Measurements from ENCODE around the gene DDX46. TPM values are rescaled to one million over a fixed set of nuclear protein-coding genes. Genes with fewer than 3 reads are reported as not detected.

The DDX46 gene
- total and polyA plus RNA-seq, 7 experiments from 2014 or later: 18.0 to 72.5 (median 55.7) TPM

- H3K9me3 Mint-ChIP-seq: no peaks in the 10 kb centered on the region
- H3K4me3 ChIP-seq (ENCODE audit: low read length): peak overlapping the region; percentile 95
- peaks cover 38 to 59% (median 52%) of the 10 kb centered on the region in 7 donors for H3K4me1 Mint-ChIP-seq
- ATAC-seq (peak; percentile 8), DNase-seq (peak in 7 of 9 donors; percentile 8 to 49 (median 14))
- H3K27ac ChIP-seq (ENCODE audit: low read depth, low read length): peak overlapping the region; percentile 88
- H3K9me3 ChIP-seq (ENCODE audit: control insufficient read depth in 2 of 3, low read length in 3 of 3): no peaks in the 10 kb centered on the region
- no peaks in the 10 kb centered on the region for H3K27me3 ChIP-seq (ENCODE audit: control insufficient read depth in 2 of 2, insufficient read depth in 2 of 2, low read length in 2 of 2)
- peak overlapping the region; percentile 89 to 98 (median 94) for H3K4me3 Mint-ChIP-seq
- H3K36me3 ChIP-seq (ENCODE audit: control insufficient read depth in 2 of 3, insufficient read depth in 3 of 3, low read length in 3 of 3): peaks cover 0 to 9% (median 0%) of the 10 kb centered on the region in 3 experiments
- intact Hi-C loops (cut with micrococcal nuclease): loop anchor here (1.0 to 10.0 kb wide), 9 partner anchors 29 to 907 kb away; partner anchors contain the start of genes C5orf24 (in 2 of the 2), CAMLG (in 2 of the 2), C5orf15 (in 1 of the 2) and DDX46 (in 1 of the 2)
- H3K4me1 ChIP-seq (ENCODE audit: control insufficient read depth in 2 of 2, insufficient read depth in 2 of 2, low read length in 2 of 2): peaks cover 16 to 32% of the 10 kb centered on the region in 2 donors
- ChIA-PET POLR2A (interaction anchor here (0.6 to 3.2 kb wide), 7 partner anchors 10 to 94 kb away, joined by 3 to 31 read pairs (median 6); partner anchors contain the start of genes C5orf24 and PCBD2), CTCF (no interaction called here)
- peak overlapping the region; percentile 91 to 97 (median 95) for H3K27ac Mint-ChIP-seq
- H3K36me3 Mint-ChIP-seq: peaks cover 0 to 19% (median 2%) of the 10 kb centered on the region in 5 donors
- H3K27me3 Mint-ChIP-seq: no peaks in the 10 kb centered on the region
These were observed 116.5 kb downstream of the DDX46 start for GRCh38 chr5:134874831-134875655.

- H3K36me3 ChIP-seq (ENCODE audit: control insufficient read depth in 2 of 3, insufficient read depth in 3 of 3, low read length in 3 of 3): peaks cover 0 to 9% (median 0%) of the 10 kb centered on the region in 3 experiments
- Mint-ChIP-seq H3K27ac (peak overlapping the region; percentile 11 to 74 (median 46)), H3K9me3 (no peaks in the 10 kb centered on the region), H3K4me1 (peaks cover 43 to 65% (median 59%) of the 10 kb centered on the region in 7 donors), H3K27me3 (no peaks in the 10 kb centered on the region), H3K4me3 (peak overlapping the region in 8 of 10 donors; percentile 3 to 95 (median 43)), H3K36me3 (peaks cover 0 to 19% (median 8%) of the 10 kb centered on the region in 5 donors)
- H3K27me3 ChIP-seq (ENCODE audit: control insufficient read depth in 2 of 2, insufficient read depth in 2 of 2, low read length in 2 of 2): no peaks in the 10 kb centered on the region
- no peaks in the 10 kb centered on the region for H3K9me3 ChIP-seq (ENCODE audit: control insufficient read depth in 2 of 3, low read length in 3 of 3)
- intact Hi-C loops (cut with micrococcal nuclease): loop anchor here in 1 of 2 donors (10.0 kb wide), 1 partner anchor 502 kb away; the partner anchor contains the start of gene UBE2B
- peaks cover 16 to 32% of the 10 kb centered on the region in 2 donors for H3K4me1 ChIP-seq (ENCODE audit: control insufficient read depth in 2 of 2, insufficient read depth in 2 of 2, low read length in 2 of 2)
- CTCF ChIA-PET: no interaction called here
- no peak for DNase-seq
- no peak overlapping the region for H3K27ac ChIP-seq (ENCODE audit: low read depth, low read length)
- ATAC-seq: no peak
- POLR2A ChIA-PET: interaction anchor here (0.6 to 1.2 kb wide), 2 partner anchors 27 to 239 kb away, joined by 3 to 4 read pairs; no protein-coding TSS in a partner anchor
- no peak overlapping the region for H3K4me3 ChIP-seq (ENCODE audit: low read length)
These were observed 118.6 kb downstream of the DDX46 start for GRCh38 chr5:134877159-134877558.

- ATAC-seq: no peak
- Mint-ChIP-seq H3K27ac (peak overlapping the region in 3 of 9 donors; percentile 2 to 41 (median 23)), H3K4me1 (peaks cover 43 to 59% (median 52%) of the 10 kb centered on the region in 7 donors), H3K9me3 (no peaks in the 10 kb centered on the region), H3K36me3 (peaks cover 0 to 19% (median 8%) of the 10 kb centered on the region in 5 donors), H3K4me3 (peak overlapping the region in 1 of 10 donors; percentile 38), H3K27me3 (no peaks in the 10 kb centered on the region)
- Histone ChIP-seq H3K27me3 (ENCODE audit: control insufficient read depth in 2 of 2, insufficient read depth in 2 of 2, low read length in 2 of 2) (no peaks in the 10 kb centered on the region), H3K36me3 (ENCODE audit: control insufficient read depth in 2 of 3, insufficient read depth in 3 of 3, low read length in 3 of 3) (peaks cover 0 to 9% (median 0%) of the 10 kb centered on the region in 3 experiments), H3K27ac (ENCODE audit: low read depth, low read length) (no peak overlapping the region), H3K4me3 (ENCODE audit: low read length) (no peak overlapping the region), H3K9me3 (ENCODE audit: control insufficient read depth in 2 of 3, low read length in 3 of 3) (no peaks in the 10 kb centered on the region), H3K4me1 (ENCODE audit: control insufficient read depth in 2 of 2, insufficient read depth in 2 of 2, low read length in 2 of 2) (peaks cover 16 to 29% of the 10 kb centered on the region in 2 donors)
- CTCF ChIA-PET: no interaction called here
- no peak for DNase-seq
- intact Hi-C loops (cut with micrococcal nuclease): loop anchor here in 1 of 2 donors (10.0 kb wide), 1 partner anchor 504 kb away; the partner anchor contains the start of gene UBE2B
- POLR2A ChIA-PET: no interaction called here
These were observed 119.8 kb downstream of the DDX46 start for GRCh38 chr5:134878403-134878802.

GRCh38 chr5:134879456-134879855 lies 120.9 kb downstream of the DDX46 start:
- Mint-ChIP-seq H3K27me3 (no peaks in the 10 kb centered on the region), H3K27ac (peak overlapping the region in 4 of 9 donors; percentile 16 to 65 (median 28)), H3K9me3 (no peaks in the 10 kb centered on the region), H3K4me3 (peak overlapping the region in 1 of 10 donors; percentile 34), H3K36me3 (peaks cover 0 to 19% (median 8%) of the 10 kb centered on the region in 5 donors), H3K4me1 (peaks cover 41 to 57% (median 50%) of the 10 kb centered on the region in 7 donors)
- Histone ChIP-seq H3K36me3 (ENCODE audit: control insufficient read depth in 2 of 3, insufficient read depth in 3 of 3, low read length in 3 of 3) (peaks cover 0 to 2% (median 0%) of the 10 kb centered on the region in 3 experiments), H3K4me1 (ENCODE audit: control insufficient read depth in 2 of 2, insufficient read depth in 2 of 2, low read length in 2 of 2) (peaks cover 16 to 24% of the 10 kb centered on the region in 2 donors), H3K4me3 (ENCODE audit: low read length) (no peak overlapping the region), H3K9me3 (ENCODE audit: control insufficient read depth in 2 of 3, low read length in 3 of 3) (no peaks in the 10 kb centered on the region), H3K27me3 (ENCODE audit: control insufficient read depth in 2 of 2, insufficient read depth in 2 of 2, low read length in 2 of 2) (no peaks in the 10 kb centered on the region), H3K27ac (ENCODE audit: low read depth, low read length) (no peak overlapping the region)
- ChIA-PET CTCF (interaction anchor here (0.7 to 1.2 kb wide), 2 partner anchors 25 to 139 kb away, joined by 3 to 4 read pairs; no protein-coding TSS in a partner anchor), POLR2A (interaction anchor here (0.7 kb wide), 2 partner anchors 25 to 655 kb away, joined by 3 to 4 read pairs; no protein-coding TSS in a partner anchor)
- intact Hi-C loops (cut with micrococcal nuclease): loop anchor here in 1 of 2 donors (10.0 kb wide), 1 partner anchor 505 kb away; the partner anchor contains the start of gene UBE2B
- ATAC-seq: no peak
- no peak for DNase-seq

Other genes with a start within 250 kb of the DDX46 start
- 100 to 1,000 TPM in 4 of 5 experiments, 10 to 100 TPM in 1; 99.0 to 271 (median 153) TPM for gene JADE2, start 233.1 kb upstream of the DDX46 start, total RNA-seq
- gene JADE2, start 233.1 kb upstream of the DDX46 start, polyA plus RNA-seq: 10 to 100 TPM; 29.8 to 55.7 TPM
- gene SAR1B, start 126.0 kb upstream of the DDX46 start, total RNA-seq: 10 to 100 TPM; 34.6 to 50.0 (median 40.9) TPM
- gene SAR1B, start 126.0 kb upstream of the DDX46 start, polyA plus RNA-seq: 10 to 100 TPM; 30.2 to 35.4 TPM
- gene SEC24A, start 110.0 kb upstream of the DDX46 start, total RNA-seq: 10 to 100 TPM; 13.6 to 30.9 (median 16.0) TPM
- gene SEC24A, start 110.0 kb upstream of the DDX46 start, polyA plus RNA-seq: 1 to 10 TPM; 5.6 to 9.6 TPM
- gene CAMLG, start 20.2 kb upstream of the DDX46 start, total RNA-seq: 10 to 100 TPM; 20.4 to 38.1 (median 31.8) TPM
- 10 to 100 TPM; 34.2 to 40.0 TPM for gene CAMLG, start 20.2 kb upstream of the DDX46 start, polyA plus RNA-seq
- 10 to 100 TPM; 20.3 to 42.7 (median 37.9) TPM for gene C5orf24, start 87.2 kb downstream of the DDX46 start, total RNA-seq
- gene C5orf24, start 87.2 kb downstream of the DDX46 start, polyA plus RNA-seq: 1 to 10 TPM; 6.5 to 8.4 TPM
- gene TXNDC15, start 115.6 kb downstream of the DDX46 start, total RNA-seq: 10 to 100 TPM; 24.2 to 71.3 (median 36.8) TPM
- gene TXNDC15, start 115.6 kb downstream of the DDX46 start, polyA plus RNA-seq: 10 to 100 TPM; 13.2 to 13.4 TPM
- gene PCBD2, start 146.4 kb downstream of the DDX46 start, total RNA-seq: 10 to 100 TPM; 10.6 to 15.8 (median 14.3) TPM
- gene PCBD2, start 146.4 kb downstream of the DDX46 start, polyA plus RNA-seq: 10 to 100 TPM; 12.3 to 14.6 TPM
- 1 to 10 TPM in 2 of 5 experiments, under 1 TPM in 3; 0.53 to 1.5 (median 0.97) TPM for gene CATSPER3, start 209.1 kb downstream of the DDX46 start, total RNA-seq
- under 1 TPM; 0.45 to 0.81 TPM for gene CATSPER3, start 209.1 kb downstream of the DDX46 start, polyA plus RNA-seq